ENCODE results near the gene OR3A2.
"Not testable (repeated sequence)": the region's sequence is repeated elsewhere in the genome, so short reads cannot be mapped to it uniquely, and the experiment has no call there.

Gene OR3A2

GRCh38 chr17:3271072-3271848 lies 114.8 kb downstream of the OR3A2 start:
- H3K27ac ChIP-seq: no peak overlapping the region
- TF ChIP-seq CTCF (conservative IDR thresholded peaks at IDR 0.05): no peak
- no peak for TF ChIP-seq ZFX (IDR thresholded peaks at IDR 0.05)

GRCh38 chr17:3260600-3260999 lies 125.5 kb downstream of the OR3A2 start:
- no peak overlapping the region for H3K27ac ChIP-seq
- TF ChIP-seq ZFX (IDR thresholded peaks at IDR 0.05) (no peak), CTCF (conservative IDR thresholded peaks at IDR 0.05) (no peak)

- H3K27ac ChIP-seq: no peak overlapping the region
- TF ChIP-seq ZFX (IDR thresholded peaks at IDR 0.05) (no peak), CTCF (conservative IDR thresholded peaks at IDR 0.05) (no peak)
Observed at GRCh38 chr17:3260163-3260562, 125.9 kb downstream of the OR3A2 start.

- H3K27ac ChIP-seq: no peak overlapping the region
- no peak for TF ChIP-seq ZFX (IDR thresholded peaks at IDR 0.05)
- no peak for TF ChIP-seq CTCF (conservative IDR thresholded peaks at IDR 0.05)
Observed at GRCh38 chr17:3256575-3256974, 129.5 kb downstream of the OR3A2 start.

- not testable (repeated sequence) for H3K27ac ChIP-seq
Observed at GRCh38 chr17:3249013-3249412, 137.1 kb downstream of the OR3A2 start.

GRCh38 chr17:3244841-3245240 lies 141.3 kb downstream of the OR3A2 start:
- not testable (repeated sequence) for H3K27ac ChIP-seq

- not testable (repeated sequence) for H3K27ac ChIP-seq
Observed at GRCh38 chr17:3241044-3241443, 145.1 kb downstream of the OR3A2 start.

GRCh38 chr17:3238685-3239084 lies 147.4 kb downstream of the OR3A2 start:
- H3K27ac ChIP-seq: not testable (repeated sequence)

GRCh38 chr17:3232300-3232699 lies 153.8 kb downstream of the OR3A2 start:
- not testable (repeated sequence) for H3K27ac ChIP-seq

Data from C4-2B (cell line).